Mucosa of stomach (tissue), 1 donor: ENCODE results near the gene PXYLP1.

ENCODE experiments used
- H3K27me3 ChIP-seq: one replicate; pipeline ENCODE4 v1.7.0; 2013; ENCODE audit warnings: mild to moderate bottlenecking, low read length; ENCODE audit not compliant: control insufficient read depth, insufficient read depth
- H3K36me3 ChIP-seq: one replicate; pipeline ENCODE4 v1.7.0; 2013; ENCODE audit warnings: low read length; ENCODE audit not compliant: control insufficient read depth, insufficient read depth
- H3K4me1 ChIP-seq: one replicate; pipeline ENCODE4 v1.7.0; 2013; ENCODE audit warnings: mild to moderate bottlenecking, low read length; ENCODE audit not compliant: control insufficient read depth, insufficient read depth
- H3K4me3 ChIP-seq: one replicate; pipeline ENCODE4 v1.7.0; 2013; ENCODE audit warnings: low read length
- H3K9ac ChIP-seq: one replicate; pipeline ENCODE4 v1.7.0; 2013; ENCODE audit warnings: mild to moderate bottlenecking, low read length, moderate library complexity
- H3K9me3 ChIP-seq: one replicate; pipeline ENCODE4 v1.7.0; 2013; ENCODE audit warnings: mild to moderate bottlenecking, low read length, moderate library complexity; ENCODE audit not compliant: control insufficient read depth
- donor health status: Pancreatic carcinoma.

PXYLP1 gene

DNA sequence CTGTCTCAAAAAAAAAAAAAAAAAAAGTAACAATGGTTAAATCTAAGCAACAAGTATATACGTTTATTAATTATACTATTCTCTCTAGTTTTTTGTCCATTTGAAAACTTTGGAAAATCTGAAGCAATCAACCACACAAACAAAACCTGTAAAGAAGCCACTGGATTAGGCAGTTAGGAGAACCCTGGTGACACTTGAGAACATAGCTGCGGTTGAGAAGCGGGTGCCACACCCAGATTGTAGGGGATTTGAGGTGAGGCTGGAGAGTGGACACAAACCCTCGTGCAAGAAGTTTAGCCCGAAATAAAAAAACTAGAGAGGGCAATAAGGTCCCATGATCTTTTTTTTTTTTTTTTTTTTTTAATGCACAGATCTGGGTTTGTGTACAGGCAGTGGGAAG lies 110.8 kb downstream of the PXYLP1 start:
- H3K36me3 ChIP-seq = no peaks in the 10 kb centered on the region
- no peaks in the 10 kb centered on the region for H3K9me3 ChIP-seq
- no peak overlapping the region for H3K9ac ChIP-seq
- no peak overlapping the region for H3K4me3 ChIP-seq
- no peaks in the 10 kb centered on the region for H3K27me3 ChIP-seq
- peaks cover 23% of the 10 kb centered on the region for H3K4me1 ChIP-seq

DNA sequence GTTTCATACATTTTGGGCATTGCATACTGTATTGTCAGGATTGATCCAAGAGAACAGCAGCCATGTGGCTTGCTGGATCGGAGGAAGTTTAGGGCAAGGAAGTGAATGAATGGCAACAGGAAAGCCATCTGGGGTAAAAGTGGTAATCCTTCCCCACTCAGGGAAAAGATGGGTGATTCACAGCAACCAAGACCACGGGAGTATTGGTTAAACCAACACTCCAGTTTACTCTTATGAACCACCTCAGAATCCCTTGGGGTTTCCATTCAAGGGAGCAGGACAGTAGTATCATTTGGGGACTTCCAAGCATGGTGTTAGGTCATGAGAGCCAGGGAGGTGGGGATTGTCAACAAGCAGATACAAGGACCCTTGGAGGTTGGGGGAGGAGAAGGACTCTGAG lies 111.5 kb downstream of the PXYLP1 start:
- no peaks in the 10 kb centered on the region for H3K9me3 ChIP-seq
- no peaks in the 10 kb centered on the region for H3K27me3 ChIP-seq
- H3K4me3 ChIP-seq = no peak overlapping the region
- H3K36me3 ChIP-seq = no peaks in the 10 kb centered on the region
- no peak overlapping the region for H3K9ac ChIP-seq
- H3K4me1 ChIP-seq = peaks cover 20% of the 10 kb centered on the region

DNA sequence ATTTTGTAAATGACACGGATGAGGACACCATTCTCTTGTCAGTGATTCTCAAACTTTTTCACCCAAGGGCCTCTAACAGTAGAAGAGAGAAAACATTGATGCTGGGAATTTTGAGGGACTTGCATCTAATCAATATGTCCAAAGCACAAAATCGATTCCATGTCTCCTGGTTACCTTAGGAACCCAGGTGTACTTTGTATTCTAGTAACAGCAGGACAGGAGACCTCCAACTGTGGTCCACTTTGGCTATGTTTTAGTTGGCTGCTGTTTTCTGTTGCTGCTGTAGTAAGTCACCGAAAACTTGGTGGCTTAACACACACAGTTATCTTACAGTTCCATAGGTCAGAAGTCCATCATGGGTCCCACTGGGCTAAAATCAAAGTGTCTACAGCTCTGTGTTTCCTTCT lies 112.2 kb downstream of the PXYLP1 start:
- Histone ChIP-seq H3K4me3 (no peak overlapping the region), H3K4me1 (peaks cover 20% of the 10 kb centered on the region), H3K36me3 (no peaks in the 10 kb centered on the region), H3K9ac (no peak overlapping the region), H3K27me3 (no peaks in the 10 kb centered on the region), H3K9me3 (no peaks in the 10 kb centered on the region)
